GM08714 (cell line): Measurements from ENCODE around the gene KHK.
A peak's percentile ranks its signal among the peaks of the same experiment; 100 is the strongest.

Experiments used
- H3K4me3 ChIP-seq: fragments of 200-500 bp; sonication (Bioruptor generic); 2 replicates; pipeline ENCODE4 v1.5.1; 2014; ENCODE audit warnings: mild to moderate bottlenecking, low read length, inconsistent platforms
- ZNF274 ChIP-seq: IDR thresholded peaks from 2 replicates; pipeline ENCODE4 v1.6.1; 2012; ENCODE audit warnings: mild to moderate bottlenecking, low read depth, low read length

KHK gene

DNA sequence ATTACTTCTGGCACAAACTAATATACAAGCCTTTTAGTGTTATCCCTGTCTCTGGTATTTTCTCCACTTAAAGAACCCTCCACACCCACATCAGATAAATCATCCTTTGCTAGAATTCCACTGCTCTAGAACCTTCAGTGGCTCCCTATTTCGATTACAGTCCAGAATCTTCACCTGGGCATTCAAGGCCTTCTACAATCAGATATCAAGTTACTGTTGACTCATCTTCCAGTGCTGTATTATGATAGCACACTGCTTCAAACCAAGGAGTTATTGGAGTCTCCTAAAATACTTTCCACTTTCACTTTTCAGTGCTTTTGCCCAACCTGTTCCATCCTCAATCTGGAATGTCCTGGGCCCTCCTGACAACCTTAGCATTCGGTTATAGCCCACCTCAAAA lies 28.9 kb downstream of the KHK start:
- no peak for TF ChIP-seq ZNF274
- H3K4me3 ChIP-seq = no peak overlapping the region

GRCh38 chr2:27117995-27118524 lies 31.5 kb downstream of the KHK start:
- H3K4me3 ChIP-seq = no peak overlapping the region
- no peak for TF ChIP-seq ZNF274

- peak within 1 kb of the TSS; percentile 7; the same call in 1 of the 2 replicates for H3K4me3 ChIP-seq
Measured at GRCh38 chr2:27118525-27119329, 32.2 kb downstream of the KHK start, which contains the start of gene CGREF1. CGREF1 (minus strand) TSS chr2:27119128; CDS start chr2:27104366, 14,762 bp downstream.

DNA sequence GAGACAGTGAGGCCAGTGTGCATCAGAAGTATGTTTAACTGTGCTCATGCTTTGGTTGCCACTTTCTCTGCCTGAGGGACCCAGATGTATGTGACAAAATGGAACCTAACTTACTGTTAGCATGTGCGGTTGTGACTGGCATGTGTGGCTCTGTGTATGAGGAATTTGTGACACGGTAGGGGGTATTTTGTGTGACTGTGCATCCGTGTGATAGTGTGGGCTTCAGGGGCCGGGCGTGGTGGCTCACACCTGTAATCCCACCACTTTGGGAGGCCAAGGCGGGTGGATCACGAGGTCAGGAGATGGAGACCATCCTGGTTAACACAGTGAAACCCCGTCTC lies 32.7 kb downstream of the KHK start:
- H3K4me3 ChIP-seq = peak overlapping the region; percentile 7; the same call in 1 of the 2 replicates

More at GRCh38 chr2:27118525-27119329, 32.2 kb downstream of the KHK start, which contains the start of gene CGREF1:
- no peak for TF ChIP-seq ZNF274

DNA sequence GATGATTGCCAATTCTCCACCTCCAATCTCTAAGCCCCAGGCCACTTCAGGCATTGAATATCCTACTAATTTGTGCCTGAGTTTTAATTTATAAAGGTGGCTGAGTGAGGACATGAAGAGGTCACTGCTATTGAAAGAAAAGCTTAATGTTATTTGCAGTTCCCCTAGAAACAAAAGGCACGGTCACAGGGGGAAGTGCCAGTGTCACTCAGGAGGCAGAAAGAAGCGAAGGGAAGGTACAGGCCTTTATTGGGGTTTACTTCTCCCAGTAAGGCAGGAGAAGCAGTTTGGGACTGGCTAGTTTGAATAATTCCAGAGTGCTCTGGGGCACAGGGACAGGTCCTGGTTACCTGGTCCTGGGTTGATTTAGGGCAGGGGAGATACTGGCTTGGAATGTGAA lies 35.3 kb downstream of the KHK start:
- no peak for TF ChIP-seq ZNF274

GRCh38 chr2:27122791-27123190 lies 36.2 kb downstream of the KHK start:
- no peak overlapping the region for H3K4me3 ChIP-seq
- no peak for TF ChIP-seq ZNF274

More for the DNA sequence above, 35.3 kb downstream of the KHK start:
- H3K4me3 ChIP-seq = no peak overlapping the region

DNA sequence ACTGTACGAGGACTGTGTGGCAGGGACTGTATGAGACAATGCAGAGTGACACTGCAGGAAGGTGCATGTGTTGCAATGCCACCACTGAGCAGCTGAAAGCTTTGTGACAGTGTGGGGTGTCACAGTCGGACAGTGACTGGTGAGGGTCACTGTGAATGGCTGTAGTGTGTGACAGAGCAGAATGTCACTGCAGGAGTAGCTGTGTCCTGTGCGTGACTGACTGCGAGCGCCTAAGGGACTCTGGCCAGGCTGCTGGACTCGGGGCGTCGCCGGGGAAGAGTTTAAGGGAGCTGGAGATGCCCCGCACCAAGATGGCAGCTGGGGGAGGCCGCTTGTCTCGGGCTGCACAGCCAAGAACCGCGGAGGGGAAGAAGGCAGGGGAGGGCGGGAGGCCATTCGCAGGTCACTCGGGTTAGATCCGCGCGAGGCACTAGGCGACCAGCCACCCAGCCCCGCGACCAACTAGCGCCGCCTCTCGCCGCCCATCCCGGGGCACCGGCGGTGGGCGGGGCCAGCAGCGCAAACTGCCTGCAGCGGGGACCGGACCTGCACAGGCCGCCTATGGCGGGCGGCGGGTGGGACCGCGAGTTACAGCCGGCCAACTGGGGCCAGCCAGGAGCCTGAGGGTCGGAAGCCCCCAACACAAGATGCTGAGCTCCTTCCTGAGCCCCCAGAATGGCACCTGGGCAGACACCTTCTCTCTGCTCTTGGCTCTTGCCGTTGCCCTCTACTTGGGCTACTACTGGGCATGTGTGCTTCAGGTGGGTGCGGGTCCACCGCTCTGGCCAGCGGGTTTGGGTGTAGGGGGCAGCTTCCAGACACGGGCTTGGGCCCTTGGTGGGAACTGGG lies 37.0 kb downstream of the KHK start, which contains the start of gene ABHD1:
Gene ABHD1 (plus strand): TSS at position 514 of the 849 bp plus-strand sequence. CDS start 134 bp downstream, at position 648.
- TF ChIP-seq ZNF274 = no peak
- peak within 1 kb of the TSS; percentile 53; the same call in 1 of the 2 replicates for H3K4me3 ChIP-seq

- no peak for TF ChIP-seq ZNF274
- no peak overlapping the region for H3K4me3 ChIP-seq
Measured at GRCh38 chr2:27125104-27125503, 38.5 kb downstream of the KHK start.

GRCh38 chr2:27126252-27126710 lies 39.7 kb downstream of the KHK start:
- TF ChIP-seq ZNF274 = no peak
- H3K4me3 ChIP-seq = no peak overlapping the region

- TF ChIP-seq ZNF274 = no peak
Measured at GRCh38 chr2:27127883-27128667, 41.5 kb downstream of the KHK start.

GRCh38 chr2:27128668-27129571 lies 42.3 kb downstream of the KHK start:
- TF ChIP-seq ZNF274 = no peak
- H3K4me3 ChIP-seq = no peak overlapping the region

More at GRCh38 chr2:27127883-27128667, 41.5 kb downstream of the KHK start:
- H3K4me3 ChIP-seq = no peak overlapping the region

DNA sequence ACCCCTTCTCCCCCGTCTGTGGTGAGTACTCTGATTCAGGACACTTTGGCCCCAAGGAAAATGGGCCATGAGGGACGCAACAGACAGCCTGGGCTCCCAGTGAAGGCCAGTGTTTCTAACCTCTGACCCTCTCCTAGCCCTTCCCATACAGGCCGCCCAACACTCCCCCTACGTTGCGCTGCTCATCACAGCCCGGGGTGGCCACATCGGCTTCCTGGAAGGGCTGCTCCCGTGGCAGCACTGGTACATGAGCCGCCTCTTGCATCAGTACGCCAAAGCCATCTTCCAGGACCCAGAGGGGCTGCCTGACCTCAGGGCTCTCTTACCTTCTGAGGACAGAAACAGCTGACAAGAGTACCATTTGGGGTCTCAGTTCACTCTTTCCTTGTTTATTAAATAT lies 43.8 kb downstream of the KHK start:
- no peak overlapping the region for H3K4me3 ChIP-seq
- no peak for TF ChIP-seq ZNF274

DNA sequence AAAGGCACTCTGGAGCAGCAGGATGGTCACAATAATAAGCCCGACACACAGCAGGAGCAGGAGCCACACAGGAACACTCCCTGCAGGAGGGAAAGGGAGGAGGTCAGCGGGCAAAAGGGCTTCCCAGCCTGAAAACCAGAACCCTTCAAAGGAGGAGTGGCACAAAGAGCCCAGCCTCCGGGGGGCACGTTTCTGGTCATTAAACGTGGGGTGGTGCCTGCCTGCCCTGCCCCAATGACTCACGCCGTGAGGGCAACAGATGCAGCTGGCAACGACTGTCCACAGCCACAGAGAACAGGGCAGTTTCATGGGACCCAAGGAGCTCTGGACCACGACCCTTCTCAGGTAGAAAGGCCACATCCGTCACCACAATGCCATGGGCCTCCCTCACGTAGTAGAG lies 44.9 kb downstream of the KHK start:
- no peak overlapping the region for H3K4me3 ChIP-seq
- no peak for TF ChIP-seq ZNF274
